Measurements from ENCODE around the gene KLHDC8B.

Gene KLHDC8B

DNA sequence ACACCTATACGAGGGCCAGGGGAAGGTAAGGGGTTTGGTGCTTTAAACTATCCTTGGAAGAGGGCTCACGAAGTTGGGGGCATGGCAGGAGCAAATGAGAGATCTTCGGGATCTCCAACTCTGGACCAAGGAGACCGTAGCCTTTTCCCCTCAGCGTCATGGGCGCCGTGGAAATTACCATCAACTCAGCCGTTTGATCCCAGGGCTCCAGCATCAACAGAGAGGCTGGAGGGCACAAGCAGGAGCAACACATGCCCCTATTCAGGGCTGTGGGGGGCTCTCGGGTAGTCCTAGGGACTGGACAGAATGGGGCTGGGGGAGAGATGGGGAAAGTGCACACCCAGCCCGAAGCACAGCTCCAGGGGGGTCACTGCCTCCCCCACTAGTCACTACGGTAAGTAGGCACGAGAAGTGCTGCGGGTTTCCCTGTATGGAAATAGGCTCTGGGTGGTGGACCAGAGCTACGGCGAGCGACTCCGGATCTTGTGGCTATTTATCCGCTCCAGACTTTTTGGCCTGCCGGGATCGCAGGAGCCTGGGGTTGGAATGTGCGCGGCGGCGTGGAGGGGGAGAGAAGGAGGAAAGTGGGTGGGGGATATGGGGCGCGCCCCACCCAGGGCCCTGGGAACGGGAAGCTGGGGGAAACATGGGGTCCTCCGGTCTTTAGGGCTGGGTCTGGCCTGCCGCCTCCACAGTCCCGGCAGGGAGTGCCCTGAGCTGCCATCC lies 38.0 kb upstream of the KLHDC8B start:
- Histone ChIP-seq H3K4me3 (ENCODE audit: low read depth, low read length) (peak overlapping the region; percentile 91), H3K27me3 (ENCODE audit: control insufficient read depth, insufficient read depth, low read length) (peaks cover 2% of the 10 kb centered on the region), H3K9me3 (ENCODE audit: control insufficient read depth, insufficient read depth, low read length) (no peaks in the 10 kb centered on the region), H3K4me1 (ENCODE audit: control insufficient read depth, insufficient read depth, low read length) (peaks cover 3% of the 10 kb centered on the region), H3K9ac (ENCODE audit: low read depth, low read length) (peak overlapping the region; percentile 93), H3K36me3 (ENCODE audit: control insufficient read depth, insufficient read depth, low read length) (peaks cover 8% of the 10 kb centered on the region)

DNA sequence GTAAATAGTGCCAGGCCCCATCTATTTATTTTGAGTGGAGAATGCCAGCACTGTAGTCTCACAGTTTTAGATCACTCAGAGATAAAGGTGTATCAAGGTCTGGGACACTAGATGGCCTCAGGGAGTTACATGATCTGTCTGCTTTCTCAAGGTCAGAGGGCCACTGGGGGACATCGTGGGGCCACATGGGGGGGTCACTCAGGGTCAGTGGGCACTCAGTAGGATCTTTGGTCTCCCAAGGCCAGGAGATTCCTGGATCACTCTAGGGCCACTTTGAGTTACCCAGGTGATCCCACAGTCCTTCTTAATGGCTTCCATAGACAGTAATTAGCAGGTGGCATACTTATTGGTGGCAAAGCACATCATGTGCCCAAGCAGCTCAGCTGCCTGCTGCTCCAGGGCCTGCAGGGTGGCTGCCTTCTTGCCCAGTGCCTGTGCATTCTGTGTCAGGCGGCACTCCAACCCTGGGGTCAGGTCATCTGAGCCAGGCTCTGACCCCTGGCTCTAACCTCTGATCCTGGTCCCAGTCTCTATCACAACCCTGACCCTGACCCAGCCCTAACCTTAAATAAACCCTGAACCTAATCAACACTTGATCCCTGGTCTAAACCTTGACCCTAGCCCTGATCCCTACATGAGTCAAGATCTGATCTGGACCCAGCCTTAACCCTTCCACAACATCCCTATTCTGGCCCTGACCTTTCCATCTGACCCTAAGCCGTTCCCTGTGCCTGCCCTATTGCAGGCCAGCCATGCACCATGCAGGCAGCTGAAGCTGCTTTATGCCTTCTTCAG lies 36.7 kb upstream of the KLHDC8B start:
- peaks cover 8% of the 10 kb centered on the region for H3K36me3 ChIP-seq (ENCODE audit: control insufficient read depth, insufficient read depth, low read length)
- no peak overlapping the region for H3K9ac ChIP-seq (ENCODE audit: low read depth, low read length)
- H3K4me1 ChIP-seq (ENCODE audit: control insufficient read depth, insufficient read depth, low read length): peaks cover 3% of the 10 kb centered on the region
- H3K27me3 ChIP-seq (ENCODE audit: control insufficient read depth, insufficient read depth, low read length): peaks cover 2% of the 10 kb centered on the region
- H3K9me3 ChIP-seq (ENCODE audit: control insufficient read depth, insufficient read depth, low read length): no peaks in the 10 kb centered on the region
- H3K4me3 ChIP-seq (ENCODE audit: low read depth, low read length): no peak overlapping the region

DNA sequence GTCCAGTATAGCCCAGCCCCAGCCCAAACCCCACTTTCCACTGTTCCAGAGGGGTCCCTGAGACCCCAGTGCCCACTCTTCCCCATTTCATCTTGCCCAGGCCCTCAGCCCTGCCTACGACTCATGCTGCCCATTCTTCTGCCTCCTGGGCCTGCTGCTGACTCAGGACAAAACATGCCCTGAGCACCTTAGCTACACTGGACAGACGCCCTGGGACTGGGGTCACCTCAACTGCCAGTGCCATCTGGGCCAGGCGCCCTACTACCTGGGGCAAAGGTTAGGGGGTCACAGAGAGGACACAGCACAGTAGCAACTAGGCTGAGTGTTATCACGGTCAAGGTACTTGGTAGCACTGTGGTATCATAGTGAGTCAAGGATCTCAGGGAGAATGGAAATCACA lies 35.9 kb upstream of the KLHDC8B start:
- Histone ChIP-seq H3K9me3 (ENCODE audit: control insufficient read depth, insufficient read depth, low read length) (no peaks in the 10 kb centered on the region), H3K4me1 (ENCODE audit: control insufficient read depth, insufficient read depth, low read length) (peaks cover 3% of the 10 kb centered on the region), H3K27me3 (ENCODE audit: control insufficient read depth, insufficient read depth, low read length) (peaks cover 2% of the 10 kb centered on the region), H3K9ac (ENCODE audit: low read depth, low read length) (no peak overlapping the region), H3K36me3 (ENCODE audit: control insufficient read depth, insufficient read depth, low read length) (peaks cover 5% of the 10 kb centered on the region), H3K4me3 (ENCODE audit: low read depth, low read length) (no peak overlapping the region)

DNA sequence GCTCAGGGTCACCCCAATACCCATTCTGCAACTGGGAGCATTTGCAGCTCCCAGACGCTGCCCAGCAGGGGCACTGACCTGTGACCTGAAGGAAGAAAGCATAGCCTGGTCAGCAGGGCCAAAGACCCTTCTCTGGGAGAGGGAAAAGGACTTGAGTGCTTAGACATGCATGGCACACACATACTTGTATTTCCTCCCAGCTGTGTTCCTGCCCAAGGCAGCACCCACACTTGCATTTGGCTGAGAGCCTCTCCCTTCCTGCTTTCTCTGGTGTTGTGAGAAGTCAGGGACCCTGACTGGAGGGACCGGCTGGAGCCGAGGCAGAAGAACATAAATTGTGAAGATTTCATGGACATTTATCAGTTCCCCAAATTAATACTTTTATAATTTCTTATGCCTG lies 31.3 kb upstream of the KLHDC8B start:
- no peak overlapping the region for H3K9ac ChIP-seq (ENCODE audit: low read depth, low read length)
- peaks cover 2% of the 10 kb centered on the region for H3K27me3 ChIP-seq (ENCODE audit: control insufficient read depth, insufficient read depth, low read length)
- H3K9me3 ChIP-seq (ENCODE audit: control insufficient read depth, insufficient read depth, low read length): no peaks in the 10 kb centered on the region
- H3K4me3 ChIP-seq (ENCODE audit: low read depth, low read length): no peak overlapping the region
- no peaks in the 10 kb centered on the region for H3K4me1 ChIP-seq (ENCODE audit: control insufficient read depth, insufficient read depth, low read length)
- H3K36me3 ChIP-seq (ENCODE audit: control insufficient read depth, insufficient read depth, low read length): no peaks in the 10 kb centered on the region

DNA sequence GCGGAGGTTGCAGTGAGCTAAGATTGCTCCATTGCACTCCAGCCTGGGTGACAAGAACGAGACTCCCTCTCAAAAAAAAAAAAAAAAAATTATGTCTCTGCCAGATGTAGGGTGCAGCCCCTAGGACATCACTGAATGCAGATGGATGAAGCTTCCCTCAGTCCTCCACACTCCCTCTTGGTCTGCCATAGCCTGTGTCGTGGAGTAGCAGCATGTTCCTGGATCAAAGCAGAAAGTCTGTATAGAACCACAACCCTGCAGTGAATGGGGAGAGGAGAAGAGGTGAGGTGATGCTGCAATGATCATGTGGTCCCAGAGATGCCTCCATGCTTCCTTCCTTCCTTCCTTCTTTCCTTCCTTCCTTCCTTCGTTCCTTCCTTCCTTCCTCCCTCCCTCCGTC lies 23.2 kb upstream of the KLHDC8B start:
- no peaks in the 10 kb centered on the region for H3K27me3 ChIP-seq (ENCODE audit: control insufficient read depth, insufficient read depth, low read length)
- H3K4me3 ChIP-seq (ENCODE audit: low read depth, low read length): no peak overlapping the region
- H3K9ac ChIP-seq (ENCODE audit: low read depth, low read length): no peak overlapping the region
- H3K4me1 ChIP-seq (ENCODE audit: control insufficient read depth, insufficient read depth, low read length): no peaks in the 10 kb centered on the region
- no peaks in the 10 kb centered on the region for H3K36me3 ChIP-seq (ENCODE audit: control insufficient read depth, insufficient read depth, low read length)
- H3K9me3 ChIP-seq (ENCODE audit: control insufficient read depth, insufficient read depth, low read length): no peaks in the 10 kb centered on the region

DNA sequence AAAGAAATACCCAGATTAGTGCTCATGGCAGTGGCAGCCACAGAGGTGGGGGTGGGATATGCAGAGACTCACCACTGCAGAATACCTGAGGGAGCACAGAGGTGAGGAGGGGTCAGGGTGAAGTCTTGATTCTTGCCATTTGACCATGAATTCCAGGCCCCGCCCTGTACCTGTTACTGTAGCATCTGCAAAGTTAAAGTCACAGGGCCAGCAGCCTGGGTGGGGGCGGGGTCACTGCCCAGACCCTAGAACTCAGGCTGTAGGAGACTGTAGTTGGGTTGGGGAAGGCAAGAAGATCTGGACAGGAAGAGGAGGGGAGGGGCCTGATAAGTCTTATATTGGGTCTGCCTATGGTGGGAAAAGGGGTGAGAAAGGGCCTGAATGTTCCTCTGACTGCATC lies 19.8 kb upstream of the KLHDC8B start:
- Histone ChIP-seq H3K9ac (ENCODE audit: low read depth, low read length) (no peak overlapping the region), H3K4me1 (ENCODE audit: control insufficient read depth, insufficient read depth, low read length) (no peaks in the 10 kb centered on the region), H3K27me3 (ENCODE audit: control insufficient read depth, insufficient read depth, low read length) (no peaks in the 10 kb centered on the region), H3K36me3 (ENCODE audit: control insufficient read depth, insufficient read depth, low read length) (no peaks in the 10 kb centered on the region), H3K9me3 (ENCODE audit: control insufficient read depth, insufficient read depth, low read length) (no peaks in the 10 kb centered on the region), H3K4me3 (ENCODE audit: low read depth, low read length) (no peak overlapping the region)

DNA sequence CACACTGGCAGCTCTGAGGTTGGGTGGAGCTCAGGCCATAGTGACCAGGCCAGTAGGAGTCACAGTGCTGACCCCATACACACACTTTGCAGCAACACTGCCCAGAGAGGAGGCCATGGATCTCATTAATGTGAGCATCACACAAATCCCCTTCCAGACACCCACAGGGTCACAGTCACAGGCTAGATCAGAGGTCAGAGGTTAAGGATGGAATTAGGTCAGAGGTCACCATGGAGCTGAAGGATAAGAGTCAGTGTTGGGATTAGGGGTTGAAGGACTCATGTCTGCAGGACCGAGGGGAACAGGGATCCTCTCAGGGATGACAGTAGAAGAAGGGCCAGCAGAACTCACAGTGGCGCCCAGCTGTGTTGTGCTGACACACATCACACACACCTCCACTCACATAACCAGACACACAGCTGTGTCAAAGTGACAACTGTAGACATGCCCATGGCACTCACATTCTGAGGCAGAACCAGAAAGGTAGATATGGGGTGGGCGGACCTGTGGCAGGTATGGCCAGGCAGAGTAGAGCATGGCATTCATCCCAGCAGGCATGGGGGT lies 18.0 kb upstream of the KLHDC8B start:
- Histone ChIP-seq H3K4me1 (ENCODE audit: control insufficient read depth, insufficient read depth, low read length) (no peaks in the 10 kb centered on the region), H3K36me3 (ENCODE audit: control insufficient read depth, insufficient read depth, low read length) (no peaks in the 10 kb centered on the region), H3K9ac (ENCODE audit: low read depth, low read length) (no peak overlapping the region), H3K27me3 (ENCODE audit: control insufficient read depth, insufficient read depth, low read length) (no peaks in the 10 kb centered on the region), H3K4me3 (ENCODE audit: low read depth, low read length) (no peak overlapping the region), H3K9me3 (ENCODE audit: control insufficient read depth, insufficient read depth, low read length) (no peaks in the 10 kb centered on the region)

DNA sequence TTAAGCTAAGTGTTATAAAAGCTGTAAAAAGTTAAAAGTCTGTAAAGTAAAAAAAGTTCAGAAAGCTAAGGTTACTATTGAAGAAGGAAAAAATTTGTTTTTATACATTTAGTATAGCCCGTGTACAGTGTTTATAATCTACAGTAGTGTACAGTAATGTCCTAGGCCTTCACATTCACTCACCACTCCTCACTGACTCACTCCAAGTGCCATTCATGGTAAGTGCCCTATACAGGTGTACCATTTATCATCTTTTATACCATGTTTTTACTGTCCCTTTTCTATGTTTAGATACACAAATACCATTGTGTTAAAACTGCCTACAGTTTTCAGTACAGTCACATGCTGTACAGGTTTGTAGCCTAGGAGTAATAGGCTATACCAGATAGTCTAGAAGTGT lies 14.1 kb upstream of the KLHDC8B start:
- H3K4me1 ChIP-seq (ENCODE audit: control insufficient read depth, insufficient read depth, low read length): no peaks in the 10 kb centered on the region
- H3K4me3 ChIP-seq (ENCODE audit: low read depth, low read length): no peak overlapping the region
- no peaks in the 10 kb centered on the region for H3K27me3 ChIP-seq (ENCODE audit: control insufficient read depth, insufficient read depth, low read length)
- H3K9ac ChIP-seq (ENCODE audit: low read depth, low read length): no peak overlapping the region
- H3K36me3 ChIP-seq (ENCODE audit: control insufficient read depth, insufficient read depth, low read length): peaks cover 4% of the 10 kb centered on the region
- H3K9me3 ChIP-seq (ENCODE audit: control insufficient read depth, insufficient read depth, low read length): no peaks in the 10 kb centered on the region

DNA sequence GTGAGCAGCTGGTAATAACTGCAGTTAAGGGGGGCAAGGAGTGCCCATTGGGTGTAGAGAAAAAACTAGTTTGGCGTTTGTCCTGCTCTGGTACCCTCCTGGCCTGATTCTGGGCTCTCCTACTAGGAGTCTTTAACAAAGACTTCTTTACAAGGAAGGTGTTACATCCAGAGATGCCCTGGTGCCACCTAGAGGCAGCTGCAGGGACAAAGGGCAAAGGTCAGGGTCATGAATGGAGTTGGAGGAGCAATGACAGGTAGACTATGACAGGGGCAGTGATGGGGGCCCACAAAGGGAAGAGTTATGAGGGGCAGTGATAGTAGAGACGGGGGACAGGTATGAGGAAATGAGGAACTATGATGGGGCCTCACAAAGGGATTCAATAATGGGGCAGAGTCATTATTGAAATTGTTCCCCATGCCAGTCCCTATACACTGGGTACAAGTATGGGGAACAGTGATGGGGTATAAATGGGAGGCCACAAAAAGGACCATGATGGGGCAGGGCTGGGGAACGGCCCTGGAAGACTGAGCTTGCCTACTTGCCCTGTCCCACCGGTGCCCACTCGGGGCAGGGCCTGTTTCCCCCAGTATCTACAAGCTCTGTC lies 13.2 kb upstream of the KLHDC8B start:
- Histone ChIP-seq H3K27me3 (ENCODE audit: control insufficient read depth, insufficient read depth, low read length) (no peaks in the 10 kb centered on the region), H3K4me3 (ENCODE audit: low read depth, low read length) (no peak overlapping the region), H3K4me1 (ENCODE audit: control insufficient read depth, insufficient read depth, low read length) (no peaks in the 10 kb centered on the region), H3K36me3 (ENCODE audit: control insufficient read depth, insufficient read depth, low read length) (peaks cover 11% of the 10 kb centered on the region), H3K9ac (ENCODE audit: low read depth, low read length) (no peak overlapping the region), H3K9me3 (ENCODE audit: control insufficient read depth, insufficient read depth, low read length) (no peaks in the 10 kb centered on the region)

DNA sequence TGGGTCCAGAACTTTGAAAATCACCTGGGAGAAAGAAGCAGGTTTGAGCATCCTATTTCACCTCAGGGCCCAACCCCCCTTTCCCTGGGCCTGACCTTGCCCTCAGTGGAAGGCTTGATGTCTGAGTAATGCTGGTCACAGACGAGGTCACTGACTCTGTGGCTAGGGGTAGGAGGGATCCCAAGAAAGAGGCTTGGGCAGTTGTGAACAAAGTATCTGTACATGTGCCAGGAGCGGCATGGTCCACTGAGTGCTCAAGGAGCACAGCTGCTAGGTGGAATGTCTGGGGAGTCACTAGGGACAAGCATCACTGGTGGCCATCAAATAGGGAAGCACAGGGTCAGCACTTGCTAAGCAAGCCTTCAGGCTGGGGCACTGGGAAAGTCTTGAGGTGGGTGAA lies 12.6 kb upstream of the KLHDC8B start:
- H3K4me1 ChIP-seq (ENCODE audit: control insufficient read depth, insufficient read depth, low read length): no peaks in the 10 kb centered on the region
- H3K27me3 ChIP-seq (ENCODE audit: control insufficient read depth, insufficient read depth, low read length): no peaks in the 10 kb centered on the region
- H3K9me3 ChIP-seq (ENCODE audit: control insufficient read depth, insufficient read depth, low read length): no peaks in the 10 kb centered on the region
- H3K36me3 ChIP-seq (ENCODE audit: control insufficient read depth, insufficient read depth, low read length): peaks cover 17% of the 10 kb centered on the region
- no peak overlapping the region for H3K9ac ChIP-seq (ENCODE audit: low read depth, low read length)
- H3K4me3 ChIP-seq (ENCODE audit: low read depth, low read length): no peak overlapping the region

DNA sequence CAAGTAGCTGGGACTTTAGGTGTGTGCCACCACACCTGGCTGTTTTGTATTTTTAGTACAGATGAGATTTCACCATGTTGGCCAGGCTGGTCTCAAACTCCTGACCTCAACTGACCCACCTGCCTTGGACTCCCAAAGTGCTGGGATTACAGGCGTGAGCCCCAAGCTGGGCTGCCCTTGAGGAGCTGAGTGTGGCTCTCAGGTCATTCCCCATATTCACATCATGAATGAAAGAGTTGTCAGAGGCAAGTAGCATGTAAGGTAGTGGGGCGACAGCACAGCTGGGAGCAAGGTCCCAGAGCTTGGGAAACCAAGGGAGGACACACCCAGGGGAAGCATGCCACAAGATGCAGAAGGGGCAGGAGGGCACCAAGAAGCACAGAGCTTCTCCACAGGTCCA lies 10.2 kb upstream of the KLHDC8B start:
- peaks cover 21% of the 10 kb centered on the region for H3K36me3 ChIP-seq (ENCODE audit: control insufficient read depth, insufficient read depth, low read length)
- no peak overlapping the region for H3K4me3 ChIP-seq (ENCODE audit: low read depth, low read length)
- H3K9me3 ChIP-seq (ENCODE audit: control insufficient read depth, insufficient read depth, low read length): no peaks in the 10 kb centered on the region
- H3K9ac ChIP-seq (ENCODE audit: low read depth, low read length): no peak overlapping the region
- no peaks in the 10 kb centered on the region for H3K27me3 ChIP-seq (ENCODE audit: control insufficient read depth, insufficient read depth, low read length)
- peaks cover 4% of the 10 kb centered on the region for H3K4me1 ChIP-seq (ENCODE audit: control insufficient read depth, insufficient read depth, low read length)
